ENCODE data around the gene LHFPL2. TPM values are rescaled to one million over a fixed set of nuclear protein-coding genes. Genes with fewer than 3 reads are reported as not detected.

The LHFPL2 gene
- total RNA-seq, 1 donor from 2014 or later = 31.2 TPM

DNA sequence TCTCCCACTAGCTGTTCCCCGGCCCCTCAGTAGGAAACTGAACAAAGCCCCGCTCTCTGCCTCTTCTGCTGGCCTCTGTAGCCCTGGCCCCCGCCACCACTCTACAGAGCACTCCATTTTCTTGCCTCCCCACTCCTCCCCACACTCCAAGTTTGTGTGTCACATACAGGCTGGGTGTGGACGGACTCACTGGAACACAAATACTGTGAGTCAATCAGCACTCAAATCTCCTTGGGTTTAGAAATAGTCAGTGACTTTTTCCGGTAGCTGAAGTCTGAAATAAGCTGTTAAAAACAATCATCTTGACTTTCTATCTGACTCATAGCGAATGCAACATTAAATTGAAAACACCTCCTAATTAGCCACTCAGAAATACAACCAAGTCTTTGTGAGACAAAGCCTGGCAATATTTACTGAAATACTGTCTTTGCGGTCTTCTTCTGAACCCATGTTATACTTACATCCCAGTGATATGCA lies 122.5 kb downstream of the LHFPL2 start:
- DNase-seq (ENCODE audit: low read depth in 2 of 2) = peak in 1 of 2 donors; percentile 97

- peak; percentile 76 to 96 for DNase-seq (ENCODE audit: low read depth in 2 of 2)
These were observed 125.0 kb downstream of the LHFPL2 start for GRCh38 chr5:78523314-78524193.

DNA sequence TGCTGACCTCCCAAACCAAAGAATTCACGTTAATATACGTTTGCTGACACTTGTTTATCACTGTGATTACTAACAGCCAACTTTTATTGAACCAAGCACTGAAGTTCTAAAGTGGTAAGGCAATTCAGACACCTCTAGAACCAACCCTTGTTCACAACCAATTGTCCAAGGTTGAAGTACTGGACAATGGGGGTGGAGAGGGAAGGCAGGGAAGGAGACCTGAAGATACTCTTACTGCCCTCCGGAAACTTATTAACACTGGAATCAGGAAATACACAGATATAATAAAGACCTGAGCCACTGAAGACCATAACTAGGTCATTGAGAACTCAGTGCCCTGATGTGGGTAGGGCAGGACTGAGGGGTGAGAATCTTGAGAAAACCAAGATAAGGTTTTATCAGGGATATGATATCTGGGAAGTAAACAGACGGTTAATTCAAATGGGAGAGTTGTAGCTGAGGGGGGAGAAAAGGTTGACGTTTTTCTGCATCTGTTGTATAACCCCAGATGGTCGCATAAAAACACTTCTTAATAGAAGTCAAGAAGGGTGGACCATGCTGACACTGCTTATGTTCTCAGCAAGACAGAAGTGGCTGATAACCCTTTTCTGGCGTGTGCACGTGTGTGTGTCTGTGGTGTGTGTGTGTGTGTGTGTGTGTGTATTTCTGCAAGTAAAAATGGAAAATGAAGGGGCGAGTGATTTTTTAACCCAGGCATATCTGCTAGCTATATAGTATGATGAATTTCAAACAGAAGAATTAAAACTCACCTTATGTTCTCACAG lies 125.9 kb downstream of the LHFPL2 start:
- DNase-seq (ENCODE audit: low read depth in 2 of 2) = no peak

DNA sequence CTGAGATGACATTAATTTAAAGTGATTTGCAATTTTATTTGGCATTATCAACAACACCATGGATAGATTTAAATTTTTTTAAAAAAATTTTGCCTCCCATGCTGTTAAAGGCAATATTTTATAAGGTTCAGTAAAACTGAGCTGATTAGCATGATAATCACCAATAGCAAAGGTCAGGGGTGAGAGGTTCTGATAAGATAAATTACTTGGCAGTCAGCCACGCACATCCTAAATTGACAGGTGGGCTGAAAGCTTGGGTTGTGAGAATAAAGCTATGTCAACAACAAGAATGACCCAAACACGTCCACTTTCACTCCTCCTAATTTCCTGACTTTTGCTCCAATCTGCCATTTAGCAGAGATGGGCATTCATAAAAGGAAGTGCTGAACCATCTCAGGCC lies 127.1 kb downstream of the LHFPL2 start:
- peak in 1 of 2 donors; percentile 26 for DNase-seq (ENCODE audit: low read depth in 2 of 2)

- no peak for DNase-seq (ENCODE audit: low read depth in 2 of 2)
These were observed 129.2 kb downstream of the LHFPL2 start for GRCh38 chr5:78519198-78519941.

- DNase-seq (ENCODE audit: low read depth in 2 of 2) = peak; percentile 53 to 96
These were observed 130.0 kb downstream of the LHFPL2 start for GRCh38 chr5:78518365-78519197.

GRCh38 chr5:78515670-78516069 lies 132.9 kb downstream of the LHFPL2 start:
- DNase-seq (ENCODE audit: low read depth in 2 of 2) = no peak

DNA sequence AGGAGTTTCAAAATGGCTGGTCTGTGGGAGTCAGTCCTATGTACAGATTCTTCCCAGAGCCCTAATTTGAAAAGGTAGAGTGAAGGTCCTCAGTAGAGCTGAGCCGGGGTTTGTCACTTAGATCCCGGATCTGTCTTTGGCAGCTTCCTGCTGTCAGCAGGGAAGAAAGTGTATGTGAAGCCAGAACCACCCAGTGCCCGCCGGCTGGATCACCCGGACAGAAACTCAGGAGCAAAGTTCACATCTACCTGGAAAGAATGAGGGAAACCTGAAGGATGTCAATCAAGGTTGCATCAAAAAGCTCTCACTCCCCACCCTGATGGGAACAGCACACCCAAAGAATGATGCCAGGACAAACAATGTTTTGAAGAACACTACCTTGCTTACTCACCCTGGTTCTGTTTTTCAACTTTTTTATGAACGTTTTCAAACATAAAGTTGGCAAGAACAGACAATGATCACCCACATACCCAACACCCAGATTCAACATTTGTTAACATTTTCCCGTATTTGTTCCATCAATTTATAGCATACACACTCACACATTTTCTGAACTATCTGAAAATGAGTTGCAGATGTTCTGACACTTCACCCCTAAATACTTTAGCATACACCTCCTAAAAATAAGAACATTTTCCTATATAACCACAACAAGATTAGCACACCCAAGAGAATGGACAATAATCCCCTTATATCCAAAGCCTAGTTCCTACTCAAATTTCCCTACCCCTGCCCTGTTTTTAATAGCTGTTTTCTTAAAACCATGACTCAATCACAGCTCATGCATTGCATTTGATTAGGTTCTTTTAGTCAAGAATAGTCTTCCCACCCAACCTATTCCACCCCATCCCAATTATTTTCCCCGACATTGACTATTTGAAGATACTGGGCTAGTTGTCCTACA lies 133.9 kb downstream of the LHFPL2 start:
- DNase-seq (ENCODE audit: low read depth in 2 of 2) = no peak

DNA sequence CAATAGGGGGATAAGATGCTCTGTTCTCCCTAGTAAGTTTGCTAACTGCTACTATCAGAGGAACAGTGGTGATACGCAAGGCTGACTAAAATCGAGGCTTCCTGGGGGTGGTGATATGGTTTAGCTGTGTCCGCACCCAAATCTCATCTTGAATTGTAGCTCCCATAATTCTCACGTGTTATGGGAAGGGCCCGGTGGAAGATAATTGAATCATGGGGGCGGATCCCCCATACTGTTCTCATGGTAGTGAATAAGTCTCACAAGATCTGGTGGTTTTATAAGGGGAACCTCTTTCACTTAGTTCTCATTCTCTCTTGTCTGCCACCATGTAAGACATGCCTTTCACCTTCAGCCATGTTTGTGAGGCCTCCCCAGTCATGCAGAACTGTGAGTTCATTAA lies 135.1 kb downstream of the LHFPL2 start:
- no peak for DNase-seq (ENCODE audit: low read depth in 2 of 2)

- no peak for DNase-seq (ENCODE audit: low read depth in 2 of 2)
These were observed 136.1 kb downstream of the LHFPL2 start for GRCh38 chr5:78512435-78512834.

DNA sequence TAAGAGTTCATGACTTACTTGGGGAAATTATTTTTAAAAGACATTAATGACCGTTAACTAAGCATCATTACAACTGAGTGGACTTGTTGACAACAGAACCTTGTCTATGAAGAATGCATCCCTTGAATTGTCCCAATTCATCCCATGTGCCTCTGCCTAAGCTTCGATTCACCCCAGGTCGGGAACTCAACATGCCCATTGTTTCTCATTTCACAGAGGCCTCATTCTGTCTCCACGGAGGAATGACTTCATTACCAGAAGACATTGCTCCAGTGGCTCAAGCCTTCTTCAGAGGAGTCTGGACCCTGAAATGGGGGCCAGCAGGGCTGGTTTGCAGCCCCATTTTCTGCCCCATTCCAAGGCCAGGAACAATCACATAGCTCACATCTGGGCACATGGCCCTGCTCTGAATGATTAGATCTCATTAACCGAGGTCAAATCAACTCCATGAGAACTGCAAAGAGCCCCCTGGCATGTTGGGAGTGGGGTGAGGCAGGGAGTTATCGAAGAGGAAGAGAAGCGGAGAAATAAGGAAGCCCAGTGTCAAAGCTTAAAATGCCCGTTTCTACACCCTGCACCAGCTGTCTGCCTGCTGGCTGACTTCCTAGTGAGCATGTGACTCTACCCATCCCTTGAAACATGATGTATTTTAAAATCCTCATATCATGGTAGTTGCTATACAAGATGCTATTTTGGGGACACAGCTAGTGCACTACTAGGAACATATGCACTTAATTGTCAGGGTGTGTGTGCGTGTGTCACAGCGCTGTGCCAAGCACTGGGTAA lies 137.3 kb downstream of the LHFPL2 start:
- DNase-seq (ENCODE audit: low read depth in 2 of 2) = no peak

GRCh38 chr5:78509884-78510769 lies 138.4 kb downstream of the LHFPL2 start:
- DNase-seq (ENCODE audit: low read depth in 2 of 2) = peak; percentile 47 to 48

- no peak for DNase-seq (ENCODE audit: low read depth in 2 of 2)
These were observed 139.3 kb downstream of the LHFPL2 start for GRCh38 chr5:78509145-78509865.

- no peak for DNase-seq (ENCODE audit: low read depth in 2 of 2)
These were observed 140.3 kb downstream of the LHFPL2 start for GRCh38 chr5:78508186-78508765.

GRCh38 chr5:78507531-78507930 lies 141.0 kb downstream of the LHFPL2 start:
- DNase-seq (ENCODE audit: low read depth in 2 of 2) = no peak

- no peak for DNase-seq (ENCODE audit: low read depth in 2 of 2)
These were observed 142.1 kb downstream of the LHFPL2 start for GRCh38 chr5:78506261-78507024.

Data from lung microvascular endothelial cell (primary cell).